Motor neuron (in vitro differentiated cells): ENCODE data around the gene PSMD14. TPM values are rescaled to one million over a fixed set of nuclear protein-coding genes. Genes with fewer than 3 reads are reported as not detected.

Experiments
- ATAC-seq, 8 experiments: fragments of 200-7000 bp; cut with Tn5 transposase; replicated peaks in 6 of 8; 2 replicates each; pipeline ENCODE4 v1.8.0; 2021; ENCODE audit warnings: mild to moderate bottlenecking in 8 of 8, moderate library complexity in 8 of 8
- H3K27ac ChIP-seq, 2 donors: fragments of 250-450 bp; sonication (Bioruptor Pico); 2 replicates each; pipeline ENCODE4 v1.9.0; 2021; ENCODE audit warnings: antibody characterized with exemption in 2 of 2, mild to moderate bottlenecking in 2 of 2, moderate library complexity in 1 of 2
- H3K4me1 ChIP-seq, 2 donors: fragments of 250-450 bp; sonication (Bioruptor Pico); replicated peaks in 1 of 2; 2 replicates each; pipeline ENCODE4 v1.6.1; 2021; ENCODE audit warnings: antibody characterized with exemption in 2 of 2, mild to moderate bottlenecking in 2 of 2, moderate library complexity in 1 of 2
- H3K4me3 ChIP-seq, 5 donors: fragments of 250-450 bp; sonication (Bioruptor Pico); 2 replicates each; pipeline ENCODE4 v1.9.0; 2021; ENCODE audit warnings: antibody characterized with exemption in 5 of 5, mild to moderate bottlenecking in 5 of 5, moderate library complexity in 4 of 5
- WGBS, 10 experiments: fragments of 450-650 bp; shearing (Covaris generic); methylation state at CpG; one replicate each; pipeline ENCODE4 v1.0.0; 2022; 5-methylcytosine and 5-hydroxymethylcytosine counted together
- in situ Hi-C, 9 experiments: fragments of 400-800 bp; cut with MboI; loops; one replicate each; pipeline ENCODE4 v1.15.0; 2021; ENCODE audit warnings: low sequenced_read_pairs in 9 of 9, low pct_unique_long_range_greater_than_20kb in 2 of 9; ENCODE audit not compliant: unreplicated experiment in 9 of 9
- total RNA-seq, 8 experiments: library from RNA; unstranded; fragments of 300-600 nt; gene quantifications; 2 replicates each; pipeline versions ENCODE4 v1.2.3 to v1.2.4, GENCODE V29; 2022

PSMD14 gene
- total RNA-seq, 8 experiments from 2014 or later, result 49.5 to 129 (median 78.8) TPM

- Histone ChIP-seq H3K4me1 (no peaks in the 10 kb centered on the region), H3K4me3 (no peak overlapping the region), H3K27ac (no peak overlapping the region)
- WGBS, 10 experiments, result 75 to 100% (median 100%) methylated on average over 1 to 2 of the region's 2 CpGs; no CpG with 5 or more reads in 1 of the 10 experiments
- in situ Hi-C loops, result loop anchor here in 1 of 9 experiments (25.0 kb wide), 1 partner anchor 170 kb away; no protein-coding TSS in a partner anchor
- no peak for ATAC-seq
Observed at GRCh38 chr2:161407597-161407996, 99.4 kb downstream of the PSMD14 start.

GRCh38 chr2:161409308-161409907, 101.2 kb downstream of the PSMD14 start:
- no peak for ATAC-seq
- in situ Hi-C loops, result loop anchor here in 1 of 9 experiments (25.0 kb wide), 1 partner anchor 172 kb away; no protein-coding TSS in a partner anchor
- H3K4me1 ChIP-seq, result peaks cover 0 to 3% of the 10 kb centered on the region in 2 donors
- 100% methylated on average over 1 of the region's 1 CpG; no CpG with 5 or more reads in 5 of the 10 experiments for WGBS, 10 experiments
- H3K27ac ChIP-seq, result no peak overlapping the region
- no peak overlapping the region for H3K4me3 ChIP-seq

GRCh38 chr2:161412346-161412745, 104.1 kb downstream of the PSMD14 start:
- peaks cover 6 to 16% of the 10 kb centered on the region in 2 donors for H3K4me1 ChIP-seq
- no peak overlapping the region for H3K27ac ChIP-seq
- in situ Hi-C loops, result loop anchor here in 1 of 9 experiments (25.0 kb wide), 1 partner anchor 175 kb away; no protein-coding TSS in a partner anchor
- peak in 1 of 8 experiments; percentile 31 for ATAC-seq
- no peak overlapping the region for H3K4me3 ChIP-seq

DNA sequence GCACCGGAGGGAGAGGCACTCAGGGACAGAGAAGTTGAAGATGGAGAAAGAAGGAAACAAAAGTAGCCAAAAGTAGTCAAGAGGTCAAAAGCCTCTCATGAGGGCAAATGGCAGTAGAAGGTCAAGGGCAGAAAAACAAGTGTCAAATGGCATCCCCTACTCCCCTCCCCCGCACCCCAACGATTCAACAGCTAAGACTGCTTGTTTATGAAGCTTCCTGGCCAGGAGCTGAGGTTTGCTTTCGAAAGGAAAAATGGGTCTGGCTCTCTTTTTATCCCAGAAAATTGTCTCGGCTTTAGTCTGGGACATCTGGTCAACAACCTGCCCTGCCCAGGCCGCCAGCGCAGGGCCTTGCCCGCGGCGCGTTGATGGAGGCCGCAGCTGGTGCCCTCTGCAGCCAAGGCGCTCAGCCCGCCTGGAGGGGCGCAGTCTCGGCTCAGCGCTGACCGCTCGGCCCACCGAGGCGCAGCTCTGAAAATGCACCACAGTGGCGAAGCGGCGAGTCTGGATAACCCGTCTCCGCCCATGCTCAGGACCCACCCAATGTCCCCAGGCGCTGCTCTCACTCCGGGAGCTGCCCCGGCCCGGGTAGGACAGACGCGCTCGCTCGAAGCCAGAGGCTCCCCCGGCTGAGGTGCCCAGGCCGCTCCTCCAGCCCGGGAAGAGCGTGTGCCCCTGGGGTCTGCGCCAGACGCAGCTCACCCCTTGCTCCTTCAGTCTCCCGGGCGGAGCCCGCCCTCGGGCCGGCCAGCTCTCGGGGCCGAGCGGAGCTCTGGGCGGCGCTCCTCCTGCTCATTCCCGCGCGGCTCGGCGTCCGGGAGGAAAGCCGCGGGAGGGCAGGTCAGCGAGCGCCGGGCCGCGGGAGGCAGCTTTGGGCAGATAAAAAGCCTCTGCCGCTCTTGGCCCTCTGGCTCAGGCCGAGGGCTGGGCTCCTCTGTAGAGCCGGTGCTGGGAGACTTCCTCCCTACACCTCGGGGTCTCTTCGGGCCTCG, 106.1 kb downstream of the PSMD14 start:
- 0 to 24% (median 1%) methylated on average over 2 to 24 of the region's 69 CpGs; no CpG with 5 or more reads in 1 of the 10 experiments for whole genome bisulfite sequencing, 10 experiments
- Histone ChIP-seq H3K27ac (no peak overlapping the region), H3K4me3 (peak overlapping the region; percentile 14 to 41 (median 26)), H3K4me1 (peaks cover 6 to 24% of the 10 kb centered on the region in 2 donors)
- ATAC-seq, result peak; percentile 76 to 92 (median 82)
- in situ Hi-C loops, result loop anchor here in 1 of 9 experiments (25.0 kb wide), 1 partner anchor 177 kb away; no protein-coding TSS in a partner anchor

DNA sequence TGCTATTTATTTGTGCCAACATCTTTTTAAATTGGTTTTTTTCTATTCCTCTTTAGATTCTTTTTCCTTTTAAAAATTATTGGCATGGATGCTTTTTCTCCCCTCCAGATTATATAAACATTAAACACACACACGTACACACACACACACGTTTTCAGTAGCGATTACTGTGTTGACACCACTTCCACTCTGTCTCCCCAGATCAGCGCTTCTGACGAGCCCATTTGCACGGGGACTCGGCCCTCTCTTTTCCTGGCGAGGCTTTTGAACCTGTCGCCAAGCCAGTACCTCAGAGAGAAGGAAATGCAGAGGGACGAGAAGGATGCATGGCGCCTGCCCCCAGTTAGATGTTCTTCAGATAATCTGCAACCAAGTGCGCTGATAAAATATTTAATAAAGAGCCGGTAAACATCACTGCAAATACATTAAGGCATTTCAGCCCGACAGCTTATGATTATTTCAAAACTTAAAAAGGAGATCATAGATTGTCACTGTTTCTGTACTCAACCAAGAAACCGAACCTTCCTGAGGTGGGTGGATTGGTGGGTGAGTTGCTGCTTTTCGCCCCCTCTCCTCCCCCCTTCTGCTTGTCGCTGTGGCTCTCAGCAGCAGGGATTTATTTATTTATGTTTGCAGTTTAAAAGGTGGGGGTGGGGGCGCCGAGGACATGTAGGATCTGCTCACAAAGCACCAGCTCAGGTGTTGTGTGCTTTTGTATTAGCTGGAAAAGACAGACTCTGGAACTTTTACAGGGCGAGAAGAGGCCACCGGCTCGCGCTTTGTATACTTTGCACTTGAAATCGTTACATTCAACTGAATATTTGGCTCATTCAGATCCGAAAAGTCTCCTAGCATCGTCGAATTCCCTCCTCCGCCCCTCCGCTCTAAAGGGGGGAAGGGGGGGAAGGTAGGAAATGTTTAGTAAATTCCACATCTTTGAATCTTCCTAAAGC, 107.1 kb downstream of the PSMD14 start:
- in situ Hi-C loops, result loop anchor here in 1 of 9 experiments (25.0 kb wide), 1 partner anchor 178 kb away; no protein-coding TSS in a partner anchor
- no peak overlapping the region for H3K27ac ChIP-seq
- 0 to 40% (median 6%) methylated on average over 1 to 24 of the region's 29 CpGs; no CpG with 5 or more reads in 1 of the 10 experiments for WGBS, 10 experiments
- H3K4me3 ChIP-seq, result peak overlapping the region in 1 of 5 donors; percentile 41
- H3K4me1 ChIP-seq, result peaks cover 6 to 24% of the 10 kb centered on the region in 2 donors
- ATAC-seq, result no peak

DNA sequence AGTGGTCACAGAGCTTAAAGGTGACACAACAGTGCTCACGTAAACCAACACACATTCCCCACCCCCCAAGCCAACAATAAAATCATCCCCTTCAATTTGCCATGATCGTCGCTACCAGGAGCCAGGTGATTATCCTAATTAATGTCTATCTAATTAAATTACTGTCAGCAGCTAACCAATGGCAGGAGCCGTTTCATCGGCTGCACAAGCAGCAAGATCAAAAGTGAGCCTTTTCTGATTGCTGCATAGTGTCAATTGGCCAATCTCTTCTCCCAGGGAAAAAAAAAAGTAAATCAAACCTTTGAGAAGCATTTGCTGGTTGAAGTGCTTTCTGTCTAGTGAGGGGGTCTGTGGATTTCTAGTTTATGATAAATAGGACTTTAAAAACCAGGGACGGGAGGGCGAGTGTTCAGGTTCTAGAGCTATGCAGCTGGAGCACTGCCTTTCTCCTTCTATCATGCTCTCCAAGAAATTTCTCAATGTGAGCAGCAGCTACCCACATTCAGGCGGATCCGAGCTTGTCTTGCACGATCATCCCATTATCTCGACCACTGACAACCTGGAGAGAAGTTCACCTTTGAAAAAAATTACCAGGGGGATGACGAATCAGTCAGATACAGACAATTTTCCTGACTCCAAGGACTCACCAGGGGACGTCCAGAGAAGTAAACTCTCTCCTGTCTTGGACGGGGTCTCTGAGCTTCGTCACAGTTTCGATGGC, 107.9 kb downstream of the PSMD14 start, which contains the start of gene TBR1:
Gene TBR1 (plus strand): TSS at position 311 of the 721 bp plus-strand sequence. CDS start 114 bp downstream, at position 425.
- WGBS, 10 experiments, result 0 to 30% (median 5%) methylated on average over 2 to 11 of the region's 16 CpGs; no CpG with 5 or more reads in 1 of the 10 experiments
- Histone ChIP-seq H3K4me1 (peaks cover 6 to 24% of the 10 kb centered on the region in 2 donors), H3K27ac (no peak within 1 kb of the TSS), H3K4me3 (no peak within 1 kb of the TSS)
- in situ Hi-C loops, result loop anchor here in 1 of 9 experiments (25.0 kb wide), 1 partner anchor 179 kb away; no protein-coding TSS in a partner anchor
- ATAC-seq, result no peak

DNA sequence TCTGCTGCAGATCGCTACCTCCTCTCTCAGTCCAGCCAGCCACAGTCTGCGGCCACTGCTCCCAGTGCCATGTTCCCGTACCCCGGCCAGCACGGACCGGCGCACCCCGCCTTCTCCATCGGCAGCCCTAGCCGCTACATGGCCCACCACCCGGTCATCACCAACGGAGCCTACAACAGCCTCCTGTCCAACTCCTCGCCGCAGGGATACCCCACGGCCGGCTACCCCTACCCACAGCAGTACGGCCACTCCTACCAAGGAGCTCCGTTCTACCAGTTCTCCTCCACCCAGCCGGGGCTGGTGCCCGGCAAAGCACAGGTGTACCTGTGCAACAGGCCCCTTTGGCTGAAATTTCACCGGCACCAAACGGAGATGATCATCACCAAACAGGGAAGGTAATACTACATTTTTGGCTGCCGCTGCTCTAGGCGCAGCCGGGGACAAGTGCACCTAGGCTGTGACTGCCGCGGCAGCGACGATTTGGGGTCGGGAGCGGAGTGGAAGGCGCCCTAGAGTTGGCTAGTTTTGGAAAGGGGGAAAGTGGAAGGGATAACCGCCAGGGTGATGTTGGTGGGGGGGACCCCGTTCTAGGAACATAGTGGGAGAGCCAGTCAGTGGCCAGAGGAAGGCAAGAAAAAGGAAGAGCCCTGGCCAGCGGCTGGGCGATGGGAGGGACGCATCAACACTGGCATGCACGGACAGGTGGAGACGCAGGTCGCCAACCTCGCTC, 108.6 kb downstream of the PSMD14 start:
- ATAC-seq, result peak in 1 of 8 experiments; percentile 3
- no peak overlapping the region for H3K4me3 ChIP-seq
- in situ Hi-C loops, result loop anchor here in 1 of 9 experiments (25.0 kb wide), 1 partner anchor 180 kb away; no protein-coding TSS in a partner anchor
- H3K4me1 ChIP-seq, result peaks cover 6 to 24% of the 10 kb centered on the region in 2 donors
- 0 to 8% (median 1%) methylated on average over 1 to 23 of the region's 41 CpGs for WGBS, 10 experiments
- no peak overlapping the region for H3K27ac ChIP-seq

DNA sequence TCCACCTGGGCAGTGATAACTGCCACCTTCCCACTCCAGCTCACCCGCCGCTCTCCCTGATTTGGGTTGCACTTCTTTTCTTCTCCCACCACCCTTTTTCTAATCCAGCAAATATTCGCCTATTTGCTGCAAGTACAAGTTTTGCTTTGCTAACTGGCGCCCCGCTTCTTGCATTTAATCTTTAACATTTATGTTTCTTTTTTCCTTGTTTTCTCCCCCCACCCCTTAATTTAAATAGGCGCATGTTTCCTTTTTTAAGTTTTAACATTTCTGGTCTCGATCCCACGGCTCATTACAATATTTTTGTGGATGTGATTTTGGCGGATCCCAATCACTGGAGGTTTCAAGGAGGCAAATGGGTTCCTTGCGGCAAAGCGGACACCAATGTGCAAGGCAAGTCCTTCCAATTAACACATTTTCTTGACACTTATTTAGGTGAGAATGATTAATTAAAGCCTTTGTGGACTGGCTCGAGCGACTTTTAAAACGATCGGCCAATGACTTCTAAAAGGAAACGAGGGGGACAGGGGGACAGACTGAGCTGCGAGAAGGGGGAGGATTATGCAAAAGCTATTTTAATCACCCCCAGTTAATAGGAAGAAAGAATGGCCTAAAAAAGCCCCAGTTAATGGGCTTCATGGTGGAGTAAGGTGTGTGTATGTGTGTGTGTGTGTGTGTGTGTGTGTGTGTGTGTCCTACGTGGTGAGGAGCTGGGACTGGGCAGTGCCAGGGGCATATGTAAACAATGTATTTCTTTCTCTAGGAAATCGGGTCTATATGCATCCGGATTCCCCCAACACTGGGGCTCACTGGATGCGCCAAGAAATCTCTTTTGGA, 109.4 kb downstream of the PSMD14 start:
- H3K4me1 ChIP-seq, result peaks cover 6 to 24% of the 10 kb centered on the region in 2 donors
- WGBS, 10 experiments, result 0 to 23% (median 9%) methylated on average over 3 to 19 of the region's 21 CpGs
- H3K4me3 ChIP-seq, result no peak overlapping the region
- H3K27ac ChIP-seq, result no peak overlapping the region
- ATAC-seq, result no peak
- in situ Hi-C loops, result loop anchor here in 1 of 9 experiments (25.0 kb wide), 1 partner anchor 180 kb away; no protein-coding TSS in a partner anchor

- Histone ChIP-seq H3K27ac (no peak overlapping the region), H3K4me3 (peak overlapping the region in 3 of 5 donors; percentile 19 to 25 (median 23)), H3K4me1 (peaks cover 6 to 24% of the 10 kb centered on the region in 2 donors)
- in situ Hi-C loops, result loop anchor here in 1 of 9 experiments (25.0 kb wide), 1 partner anchor 181 kb away; no protein-coding TSS in a partner anchor
- ATAC-seq, result no peak
- WGBS, 10 experiments, result 0 to 19% (median 2%) methylated on average over 1 to 10 of the region's 15 CpGs; no CpG with 5 or more reads in 1 of the 10 experiments
Observed at GRCh38 chr2:161418275-161418714, 110.1 kb downstream of the PSMD14 start.
